Epithelial cell of esophagus (primary cell): ENCODE measurements around the gene DBI.

Source experiments
- DNase-seq: peaks from one replicate; pipeline ENCODE4 v3.0.0; 2010; ENCODE audit warnings: low read depth
- H3K4me3 ChIP-seq: 2 replicates; pipeline ENCODE4 v1.5.1; 2011; ENCODE audit warnings: mild to moderate bottlenecking, low read length, control low read depth
- TF ChIP-seq, protein P1 (sequence below): IDR thresholded peaks from 2 replicates; pipeline ENCODE4 v1.5.1; 2011; ENCODE audit warnings: low read depth, mild to moderate bottlenecking, low read length, control low read depth, inconsistent platforms; ENCODE audit not compliant: insufficient read depth; ENCODE audit errors: missing control alignments

Gene DBI

DNA sequence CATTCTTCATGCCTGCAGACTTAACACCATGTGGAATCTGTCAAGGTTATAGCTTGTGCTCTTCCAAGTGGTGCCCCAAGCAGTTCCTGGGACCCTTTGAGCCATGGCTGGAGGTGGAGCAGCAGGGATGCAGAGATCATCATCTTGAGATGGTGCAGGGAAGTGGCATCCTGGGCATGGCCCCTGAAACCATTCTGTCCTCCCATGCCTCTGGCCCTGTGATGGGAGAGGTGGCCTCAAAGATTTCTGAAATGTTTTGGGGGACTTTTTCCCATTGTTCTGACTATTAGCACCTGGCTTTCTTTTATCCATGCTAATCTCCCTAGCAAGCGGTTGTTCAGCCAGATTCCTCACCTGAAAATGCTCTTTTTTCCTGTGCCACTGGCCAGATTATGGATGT is 54.5 kb downstream of the DBI start:
- no peak for DNase-seq
- TF ChIP-seq, protein P1, sequence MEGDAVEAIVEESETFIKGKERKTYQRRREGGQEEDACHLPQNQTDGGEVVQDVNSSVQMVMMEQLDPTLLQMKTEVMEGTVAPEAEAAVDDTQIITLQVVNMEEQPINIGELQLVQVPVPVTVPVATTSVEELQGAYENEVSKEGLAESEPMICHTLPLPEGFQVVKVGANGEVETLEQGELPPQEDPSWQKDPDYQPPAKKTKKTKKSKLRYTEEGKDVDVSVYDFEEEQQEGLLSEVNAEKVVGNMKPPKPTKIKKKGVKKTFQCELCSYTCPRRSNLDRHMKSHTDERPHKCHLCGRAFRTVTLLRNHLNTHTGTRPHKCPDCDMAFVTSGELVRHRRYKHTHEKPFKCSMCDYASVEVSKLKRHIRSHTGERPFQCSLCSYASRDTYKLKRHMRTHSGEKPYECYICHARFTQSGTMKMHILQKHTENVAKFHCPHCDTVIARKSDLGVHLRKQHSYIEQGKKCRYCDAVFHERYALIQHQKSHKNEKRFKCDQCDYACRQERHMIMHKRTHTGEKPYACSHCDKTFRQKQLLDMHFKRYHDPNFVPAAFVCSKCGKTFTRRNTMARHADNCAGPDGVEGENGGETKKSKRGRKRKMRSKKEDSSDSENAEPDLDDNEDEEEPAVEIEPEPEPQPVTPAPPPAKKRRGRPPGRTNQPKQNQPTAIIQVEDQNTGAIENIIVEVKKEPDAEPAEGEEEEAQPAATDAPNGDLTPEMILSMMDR, result no peak

DNA sequence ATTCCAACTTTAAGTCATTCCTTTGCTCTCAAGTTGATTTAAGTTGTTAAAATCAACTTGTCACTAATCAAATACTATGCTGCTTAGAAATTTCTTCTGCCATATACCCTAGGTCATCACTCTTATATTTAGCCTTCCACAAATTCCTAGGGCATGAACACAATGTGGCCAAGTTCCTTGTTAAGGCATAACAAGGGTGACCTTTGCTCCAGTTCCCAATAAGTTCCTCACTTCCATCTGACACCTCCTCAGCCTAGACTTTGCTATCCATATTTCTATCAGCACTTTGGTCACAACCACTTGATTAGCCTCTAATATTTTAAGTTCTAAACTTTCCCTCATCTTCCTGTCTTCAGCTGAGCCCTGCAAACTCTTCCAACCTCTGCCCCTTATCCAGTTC is 55.0 kb downstream of the DBI start:
- TF ChIP-seq, protein P1, result no peak
- DNase-seq, result no peak
- H3K4me3 ChIP-seq, result no peak overlapping the region

More for the DNA sequence above, 54.5 kb downstream of the DBI start:
- H3K4me3 ChIP-seq, result no peak overlapping the region
